Measurements from ENCODE around the gene DEFB121. TPM values are rescaled to one million over a fixed set of nuclear protein-coding genes. Genes with fewer than 3 reads are reported as not detected.

The DEFB121 gene
- total and polyA plus RNA-seq, 2 of the 8 experiments (the other 6 are each of a cell fraction or from before 2014, with no cell fraction given) = not detected

GRCh38 chr20:31355981-31356380, 50.0 kb downstream of the DEFB121 start (continued):
- TF ChIP-seq E2F6 (IDR thresholded peaks at IDR 0.05) (no peak), NANOG (IDR thresholded peaks at IDR 0.05; ENCODE audit: insufficient read depth, low read depth, low read length, poor library complexity, severe bottlenecking) (no peak), RXRA (IDR thresholded peaks at IDR 0.05; ENCODE audit: insufficient read depth, low read depth, low read length) (no peak), MAX (IDR thresholded peaks at IDR 0.05) (no peak), ATF2 (IDR thresholded peaks at IDR 0.05; ENCODE audit: low read length) (no peak), EP300 (IDR thresholded peaks at IDR 0.05; ENCODE audit: borderline replicate concordance in 1 of 2, low read depth in 2 of 2, low read length in 2 of 2) (no peak), FOSL1 (IDR thresholded peaks at IDR 0.05; ENCODE audit: insufficient read depth, low read depth, low read length) (no peak)

Small RNAs within 50 kb of the gene (small RNA-seq; reads per million reads assigned to genes)
- gene DEFB117 (ENCODE audit: insufficient read depth) = not detected
- not detected for gene RF00561 (ENCODE audit: insufficient read depth)
- gene RNA5SP480 (ENCODE audit: insufficient read depth) = not detected

Other genes starting within 250 kb of the DEFB121 start
- gene DEFB115, start 148.6 kb downstream of the DEFB121 start, total RNA-seq (2021; fragmentation: NEBNext Ultra II Directional; extraction: Animal tissue kit (Norgen Biotek cat#: 25700)) = not detected in 2 replicates
- gene DEFB115, start 148.6 kb downstream of the DEFB121 start, polyA plus RNA-seq (2011; rRNA removed) = not detected in 2 replicates
- gene DEFB116, start 97.6 kb downstream of the DEFB121 start, total RNA-seq (2021; fragmentation: NEBNext Ultra II Directional; extraction: Animal tissue kit (Norgen Biotek cat#: 25700)) = not detected in 2 replicates
- gene DEFB116, start 97.6 kb downstream of the DEFB121 start, polyA plus RNA-seq (2011; rRNA removed) = not detected in 2 replicates
- gene DEFB118, start 37.6 kb downstream of the DEFB121 start, total RNA-seq (2021; fragmentation: NEBNext Ultra II Directional; extraction: Animal tissue kit (Norgen Biotek cat#: 25700)) = not detected in 2 replicates
- not detected in 2 replicates for gene DEFB118, start 37.6 kb downstream of the DEFB121 start, polyA plus RNA-seq (2011; rRNA removed)
- gene DEFB119, start 15.6 kb downstream of the DEFB121 start, total RNA-seq (2021; fragmentation: NEBNext Ultra II Directional; extraction: Animal tissue kit (Norgen Biotek cat#: 25700)) = not detected in 2 replicates
- not detected in 2 replicates for gene DEFB119, start 15.6 kb downstream of the DEFB121 start, polyA plus RNA-seq (2011; rRNA removed)
- not detected in 2 replicates for gene DEFB123, start 34.4 kb upstream of the DEFB121 start, total RNA-seq (2021; fragmentation: NEBNext Ultra II Directional; extraction: Animal tissue kit (Norgen Biotek cat#: 25700))
- not detected in 2 replicates for gene DEFB123, start 34.4 kb upstream of the DEFB121 start, polyA plus RNA-seq (2011; rRNA removed)
- gene DEFB124, start 68.9 kb upstream of the DEFB121 start, total RNA-seq (2021; fragmentation: NEBNext Ultra II Directional; extraction: Animal tissue kit (Norgen Biotek cat#: 25700)) = not detected in 2 replicates
- not detected in 2 replicates for gene DEFB124, start 68.9 kb upstream of the DEFB121 start, polyA plus RNA-seq (2011; rRNA removed)
- gene REM1, start 69.1 kb upstream of the DEFB121 start, total RNA-seq (2021; fragmentation: NEBNext Ultra II Directional; extraction: Animal tissue kit (Norgen Biotek cat#: 25700)) = not detected in 2 replicates
- gene REM1, start 69.1 kb upstream of the DEFB121 start, polyA plus RNA-seq (2011; rRNA removed) = 0.05 TPM in 2 replicates
- 118 TPM in 2 replicates for gene HM13, start 108.2 kb upstream of the DEFB121 start, total RNA-seq (2021; fragmentation: NEBNext Ultra II Directional; extraction: Animal tissue kit (Norgen Biotek cat#: 25700))
- gene HM13, start 108.2 kb upstream of the DEFB121 start, polyA plus RNA-seq (2011; rRNA removed) = 183 and 189 TPM in 2 replicates
- 120 and 131 TPM in 2 replicates for gene ID1, start 199.1 kb upstream of the DEFB121 start, total RNA-seq (2021; fragmentation: NEBNext Ultra II Directional; extraction: Animal tissue kit (Norgen Biotek cat#: 25700))
- gene ID1, start 199.1 kb upstream of the DEFB121 start, polyA plus RNA-seq (2011; rRNA removed) = 357 and 566 TPM in 2 replicates
- not detected in 2 replicates for gene COX4I2, start 231.7 kb upstream of the DEFB121 start, total RNA-seq (2021; fragmentation: NEBNext Ultra II Directional; extraction: Animal tissue kit (Norgen Biotek cat#: 25700))
- gene COX4I2, start 231.7 kb upstream of the DEFB121 start, polyA plus RNA-seq (2011; rRNA removed) = 0.26 and 0.97 TPM in 2 replicates